Forelimb muscle (tissue), 1 donor: ENCODE results near the gene CRB1. TPM values are rescaled to one million over a fixed set of nuclear protein-coding genes. Genes with fewer than 3 reads are reported as not detected.

Source experiments
- polyA plus RNA-seq: library from polyadenylated mRNA; unstranded; fragments of 120-200 nt; gene quantifications from one replicate; pipeline ENCODE4 v1.2.1, GENCODE V29; 2013; ENCODE audit not compliant: insufficient read length

CRB1 gene
- polyA plus RNA-seq, 1 donor, result 0.39 TPM

Other genes starting within 250 kb of the CRB1 start
- not detected for gene F13B, start 201.0 kb upstream of the CRB1 start, polyA plus RNA-seq
- gene ASPM, start 121.6 kb upstream of the CRB1 start, polyA plus RNA-seq, result 8.7 TPM
- gene ZBTB41, start 67.0 kb upstream of the CRB1 start, polyA plus RNA-seq, result 11.0 TPM